HTR-8/SVneo (cell line): Measurements from ENCODE around the gene TPCN1.
A peak's percentile ranks its signal among the peaks of the same experiment; 100 is the strongest.

Experiments
- DNase-seq: peaks from one replicate; pipeline ENCODE4 v3.0.0; 2011; ENCODE audit warnings: low spot score, mixed read lengths; ENCODE audit not compliant: insufficient read length
- FAIRE-seq: peaks from 2 replicates; lab custom pipeline; 2011; peaks lifted over from hg19 to GRCh38; lab: Jason Lieb, UNC

TPCN1 gene

DNA sequence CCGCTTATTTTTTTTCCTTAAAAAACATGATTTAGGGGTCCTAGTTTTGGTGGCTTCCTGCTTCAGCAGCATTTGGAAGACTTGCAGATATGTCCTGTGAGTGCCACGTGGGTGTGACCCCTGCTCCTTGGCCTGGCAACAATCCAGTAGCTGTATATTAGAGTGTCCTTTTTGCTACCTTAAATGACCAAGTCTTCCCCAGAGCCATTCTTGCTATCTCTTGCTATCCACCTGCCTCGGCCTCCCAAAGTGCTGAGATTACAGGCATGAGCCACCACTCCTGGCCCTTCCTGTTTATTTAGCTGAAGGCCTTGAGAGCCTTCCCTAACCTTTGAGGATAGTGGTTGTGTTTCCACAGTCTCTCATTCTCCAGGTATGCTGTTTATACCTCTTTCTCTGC, 17.0 kb downstream of the TPCN1 start:
- FAIRE-seq = no peak
- no peak for DNase-seq

- FAIRE-seq (no peak), DNase-seq (no peak)
These were observed 18.1 kb downstream of the TPCN1 start for GRCh38 chr12:113239288-113239771.

DNA sequence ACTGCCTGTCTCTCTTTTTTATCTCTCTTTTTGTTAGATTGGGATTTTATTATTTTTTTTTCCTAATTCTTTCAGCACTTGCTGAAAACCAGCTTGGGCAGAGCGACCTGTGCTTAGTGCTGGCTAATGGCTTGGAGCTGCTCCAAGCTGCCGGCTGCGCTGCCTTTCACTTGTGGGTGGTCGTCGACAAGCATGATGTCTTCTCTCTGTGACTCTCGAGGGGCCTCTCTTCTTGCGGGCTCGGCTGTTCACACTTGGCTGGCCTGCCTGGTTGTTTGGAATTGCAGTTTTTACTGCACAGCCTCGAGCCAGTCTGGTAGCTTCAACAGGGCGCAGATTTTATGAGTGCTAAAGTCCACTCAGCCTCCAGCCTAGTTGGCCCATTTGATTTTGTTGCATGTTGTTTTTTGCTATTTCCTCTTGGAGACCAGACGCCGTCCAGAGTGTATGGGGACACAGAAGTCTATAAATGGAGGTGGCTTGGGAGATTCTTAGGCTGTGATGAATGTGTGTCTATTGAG, 18.6 kb downstream of the TPCN1 start:
- no peak for DNase-seq
- no peak for FAIRE-seq

DNA sequence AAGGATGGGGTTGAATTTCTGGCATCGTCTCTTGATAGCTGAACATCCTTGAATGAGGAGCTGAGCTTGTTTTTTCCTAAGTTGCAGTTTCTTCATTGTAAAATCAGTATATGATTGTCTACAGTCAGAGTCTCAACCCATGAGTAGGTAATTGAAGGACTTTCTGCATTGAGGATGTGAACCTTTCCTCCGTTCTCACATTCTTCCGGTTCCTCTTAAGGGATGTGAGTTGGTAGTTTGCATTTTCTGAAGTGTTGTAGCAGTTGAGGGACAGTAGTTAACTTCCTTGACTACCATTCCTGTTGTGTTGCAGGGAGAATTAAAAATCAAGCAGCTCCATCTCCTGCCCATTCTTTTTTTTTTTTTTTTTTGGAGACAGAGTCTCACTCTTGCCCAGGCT, 19.1 kb downstream of the TPCN1 start:
- DNase-seq = no peak
- no peak for FAIRE-seq

DNA sequence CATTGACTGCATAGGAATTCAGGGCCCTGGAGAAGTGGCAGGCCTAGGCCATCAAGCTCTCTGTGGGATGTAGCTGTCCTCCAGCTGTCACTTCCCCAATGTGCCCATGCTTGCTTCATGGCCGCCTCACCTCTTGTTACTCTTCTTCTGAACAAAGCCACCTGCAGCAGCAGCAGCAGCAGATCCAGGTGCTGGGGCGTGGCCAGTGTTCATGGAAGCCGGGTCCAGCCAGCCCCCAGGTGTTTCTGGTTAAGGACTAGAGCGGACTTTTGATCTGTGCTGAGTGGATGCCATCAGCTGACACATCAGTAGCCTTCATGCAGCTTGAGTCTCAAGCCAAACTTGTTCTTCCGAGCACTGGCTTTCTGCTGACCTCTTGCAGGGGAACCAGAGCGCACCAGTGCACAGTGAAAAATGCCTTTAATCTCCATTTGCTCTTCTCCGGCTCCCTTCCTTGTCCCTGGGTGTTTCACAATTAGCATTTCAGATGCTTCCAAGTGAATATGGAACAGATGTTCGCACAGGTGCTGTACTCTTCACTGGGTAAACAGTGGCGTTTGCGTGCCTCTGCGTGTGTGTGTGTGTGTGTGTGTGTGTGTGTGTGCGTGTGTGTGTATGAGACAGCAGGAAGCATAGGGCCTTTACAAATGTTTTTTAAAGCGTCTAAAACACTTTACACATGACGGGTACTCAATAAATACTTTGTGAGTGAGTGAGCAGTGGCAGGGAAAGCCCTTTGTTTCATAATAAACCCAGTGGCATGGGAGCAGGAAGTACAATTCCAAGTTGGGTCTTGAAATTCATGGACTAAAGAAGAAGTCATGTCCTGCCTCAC, 20.1 kb downstream of the TPCN1 start:
- FAIRE-seq = no peak
- DNase-seq = peak; percentile 63

DNA sequence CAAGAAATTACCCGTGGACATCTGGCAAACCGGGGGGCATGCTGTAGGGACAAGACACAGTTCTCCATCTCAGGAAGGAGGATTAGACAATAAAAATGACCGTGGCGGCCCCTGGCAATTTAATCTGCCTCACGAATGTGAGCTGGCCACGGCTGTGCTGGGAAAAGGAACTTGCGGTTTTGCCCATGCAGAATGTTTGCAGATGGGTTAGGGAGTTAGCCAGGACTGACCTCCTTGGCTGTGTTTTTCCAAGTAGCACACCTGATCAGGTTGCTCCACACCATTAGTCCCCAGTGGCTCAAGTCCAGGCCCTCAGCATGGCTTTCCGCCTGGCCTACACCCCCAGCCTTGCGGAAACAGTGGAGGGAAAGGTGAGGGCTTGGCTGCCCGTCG, 20.8 kb downstream of the TPCN1 start:
- DNase-seq (no peak), FAIRE-seq (no peak)

- no peak for FAIRE-seq
- no peak for DNase-seq
These were observed 21.3 kb downstream of the TPCN1 start for GRCh38 chr12:113242560-113242959.

DNA sequence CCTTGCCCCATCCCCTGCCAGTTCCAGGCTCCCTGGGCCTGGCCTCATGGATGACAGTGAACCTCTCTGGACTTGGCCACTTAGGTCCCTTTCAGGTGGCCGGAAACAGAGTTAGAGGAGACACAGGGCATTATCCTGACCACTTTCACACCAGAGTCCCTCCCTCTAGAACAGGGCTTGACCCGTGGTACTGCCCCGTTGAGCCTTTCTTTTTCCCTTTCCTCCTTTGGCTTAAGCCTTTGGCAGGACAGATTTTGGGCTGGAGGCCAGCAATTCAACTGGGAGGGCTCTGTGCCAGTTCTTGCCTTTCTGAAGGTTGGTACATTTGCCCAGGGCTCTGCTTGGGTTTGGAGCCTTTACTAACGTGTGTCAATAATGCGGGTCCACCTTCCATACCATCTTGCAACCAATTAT, 22.8 kb downstream of the TPCN1 start:
- FAIRE-seq (no peak), DNase-seq (no peak)

- no peak for FAIRE-seq
These were observed 23.3 kb downstream of the TPCN1 start for GRCh38 chr12:113244478-113244958.

GRCh38 chr12:113245695-113246477, 24.6 kb downstream of the TPCN1 start:
- DNase-seq (no peak), FAIRE-seq (no peak)

More at GRCh38 chr12:113244478-113244958, 23.3 kb downstream of the TPCN1 start:
- DNase-seq = no peak

DNA sequence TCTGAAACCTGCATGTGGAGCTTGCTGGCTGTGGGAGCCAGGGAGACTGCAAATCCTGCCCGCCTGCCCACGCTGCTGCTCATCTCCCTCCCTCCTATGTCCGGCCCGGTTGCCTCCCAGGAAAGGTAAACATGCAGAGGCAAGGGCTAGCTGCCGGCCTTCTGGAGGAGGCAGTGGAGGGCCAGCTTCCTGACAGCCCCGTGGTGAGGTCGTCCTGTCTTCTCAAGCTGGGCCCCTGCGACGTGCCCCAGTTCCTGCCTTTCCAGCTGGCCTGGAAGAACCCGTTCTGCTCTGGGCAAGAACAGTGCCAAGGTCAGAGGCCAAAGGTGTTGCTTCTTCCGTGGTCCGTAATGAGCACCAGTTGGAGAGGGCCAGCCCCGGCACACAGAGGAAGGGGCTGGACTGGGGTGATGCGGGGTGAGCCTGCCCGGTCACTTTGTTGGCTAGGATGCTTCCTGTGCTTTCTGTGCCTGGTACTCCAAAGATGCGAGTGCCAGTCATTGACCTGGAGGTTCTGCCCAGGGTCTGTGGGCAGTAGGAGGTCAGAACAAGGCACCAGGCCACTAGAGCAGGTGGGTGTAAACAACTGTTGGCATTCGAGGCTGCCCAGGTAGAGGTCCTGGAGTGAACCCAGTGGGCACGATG, 25.3 kb downstream of the TPCN1 start:
- no peak for FAIRE-seq
- no peak for DNase-seq

- DNase-seq = no peak
- no peak for FAIRE-seq
These were observed 26.1 kb downstream of the TPCN1 start for GRCh38 chr12:113247123-113248050.

DNA sequence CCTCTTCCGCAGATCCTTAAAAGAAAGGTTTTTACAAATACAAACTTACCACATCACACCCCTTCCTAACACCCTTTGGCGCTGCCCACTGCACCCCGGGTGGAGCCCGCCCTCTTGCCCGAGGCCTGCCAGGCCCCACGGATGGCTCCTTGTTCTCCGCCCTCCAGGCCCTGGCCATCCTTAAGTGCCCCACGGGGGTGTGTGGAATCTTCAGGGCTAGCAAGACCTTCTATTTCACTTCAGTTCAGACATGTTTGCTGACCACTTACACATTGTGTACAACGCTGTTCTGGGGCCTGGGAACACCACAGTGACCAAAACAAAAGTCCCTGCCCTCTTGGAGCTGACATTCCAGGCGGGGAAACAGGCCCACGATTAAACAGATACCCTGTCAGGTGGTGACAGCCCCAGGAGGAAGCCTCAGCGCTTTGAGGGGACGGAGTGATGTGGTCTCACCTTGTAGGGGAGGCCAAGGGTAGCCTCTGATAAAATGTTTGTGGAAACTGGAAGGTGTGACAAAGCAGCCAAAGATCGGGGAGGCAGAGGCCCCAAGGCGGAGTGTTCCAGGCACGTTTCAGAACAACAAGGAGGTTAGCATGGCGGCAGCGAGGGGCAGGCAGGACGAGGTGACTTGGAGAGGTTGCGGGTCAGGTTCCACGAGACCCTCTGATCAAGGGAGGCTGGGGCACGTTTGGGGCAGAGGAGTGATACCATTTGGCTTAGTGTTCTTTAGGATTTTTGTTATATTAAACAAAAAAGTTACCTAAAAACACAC, 27.0 kb downstream of the TPCN1 start:
- DNase-seq (no peak), FAIRE-seq (no peak)

DNA sequence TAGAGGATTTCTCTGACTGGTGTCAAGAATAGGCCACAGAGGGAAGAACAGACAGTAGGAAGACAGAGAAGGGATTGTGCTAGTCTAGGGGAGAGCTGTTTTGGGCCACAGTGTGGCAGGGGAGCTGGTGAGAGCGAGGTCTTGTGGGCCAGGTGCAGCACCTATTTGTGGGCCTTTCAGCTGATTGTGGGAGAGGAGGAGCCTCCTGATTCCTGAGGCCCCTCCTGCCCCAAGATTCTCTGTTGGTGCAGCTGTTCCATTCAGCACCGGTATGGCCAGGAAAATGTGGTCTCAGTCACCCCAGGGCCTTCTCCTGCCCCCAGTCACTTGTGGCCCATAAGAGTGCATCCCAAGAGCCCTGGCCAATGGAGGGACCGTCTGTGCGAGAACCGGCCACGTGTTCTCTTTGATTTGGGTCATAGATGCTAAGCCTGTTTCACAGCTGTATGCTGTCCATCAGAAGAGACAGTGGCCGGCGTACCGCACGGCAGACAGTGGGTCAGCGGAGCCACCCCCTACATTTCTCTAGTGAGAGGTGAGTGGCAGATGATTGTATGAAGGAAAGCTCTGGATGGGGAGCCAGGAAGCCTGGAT, 27.7 kb downstream of the TPCN1 start:
- no peak for FAIRE-seq

GRCh38 chr12:113249546-113249945, 28.3 kb downstream of the TPCN1 start:
- DNase-seq = no peak
- FAIRE-seq = no peak

More for the DNA sequence above, 27.7 kb downstream of the TPCN1 start:
- DNase-seq = no peak

DNA sequence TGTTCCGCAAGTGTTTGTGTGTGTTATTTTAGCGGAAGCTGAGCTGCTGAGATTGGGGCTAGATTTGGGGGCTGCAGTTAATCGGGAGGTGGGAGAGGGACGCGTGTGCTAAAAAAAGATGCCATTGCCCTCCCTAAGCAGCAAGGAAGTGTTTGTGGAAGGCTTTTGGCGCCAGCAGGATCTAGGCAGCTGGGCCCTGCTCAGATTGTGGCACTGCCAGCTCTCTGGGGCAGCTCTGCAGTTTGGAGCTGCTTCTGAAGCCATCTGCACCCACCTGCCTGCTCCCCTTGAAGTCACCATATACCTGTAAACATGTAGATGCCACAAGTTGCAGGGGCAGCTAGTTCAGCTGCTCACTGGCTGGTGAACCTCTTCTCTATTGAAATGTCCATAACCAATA, 28.8 kb downstream of the TPCN1 start:
- no peak for DNase-seq
- FAIRE-seq = no peak

DNA sequence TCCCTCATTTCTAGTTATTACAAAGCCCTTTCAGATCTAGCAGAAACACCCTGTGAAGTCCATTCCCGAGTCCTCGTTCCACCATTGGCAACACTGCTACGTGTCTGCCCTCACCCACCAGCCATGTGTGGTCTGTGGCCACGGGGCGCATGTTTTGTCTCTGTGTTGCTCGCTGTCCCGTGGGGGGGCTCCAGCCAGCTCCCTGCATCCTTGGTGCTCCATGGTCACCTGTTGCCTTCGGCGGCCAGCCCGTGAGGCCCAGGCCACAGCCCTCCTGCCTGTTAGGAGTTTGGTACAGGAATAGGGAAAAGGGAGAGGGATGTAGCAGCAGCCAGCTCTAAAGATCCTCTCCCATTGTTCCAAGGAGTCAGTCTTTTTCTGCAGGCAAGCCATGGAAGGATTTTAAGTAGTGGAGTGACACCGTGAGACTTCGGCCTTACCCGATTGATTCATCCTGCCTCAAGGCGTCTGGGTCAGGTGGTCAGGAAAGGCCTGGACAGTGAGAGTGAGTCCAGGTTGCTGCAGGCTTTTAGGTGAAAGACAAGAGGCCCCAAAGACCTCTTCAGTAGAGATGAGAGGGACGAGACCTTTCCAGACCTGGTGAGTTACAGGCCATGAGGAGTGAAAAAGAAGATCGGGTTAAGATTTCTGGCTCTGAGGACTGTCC, 30.3 kb downstream of the TPCN1 start:
- no peak for FAIRE-seq
- no peak for DNase-seq

GRCh38 chr12:113252494-113252893, 31.2 kb downstream of the TPCN1 start:
- FAIRE-seq (no peak), DNase-seq (no peak)
